Body of pancreas (tissue), 4 donors: ENCODE results near the gene TBL1XR1. TPM values are rescaled to one million over a fixed set of nuclear protein-coding genes. Genes with fewer than 3 reads are reported as not detected.

ENCODE experiments used
- ATAC-seq: fragments of 150-250 bp; one replicate; pipeline ENCODE4 v1.9.1; 2016
- DNase-seq, 4 donors: peaks; one replicate each; pipeline ENCODE4 v3.0.0-alpha.2; 2019
- H3K27ac ChIP-seq, 4 donors: fragments of 200-600 bp; sonication (generic); 1 replicate in 3 of 4; 2 replicates in 1 of 4; pipeline versions ENCODE4 v1.5.1 to v1.6.1; 2016 to 2019; ENCODE audit warnings: mild to moderate bottlenecking in 1 of 4, mixed read lengths in 1 of 4, moderate library complexity in 1 of 4
- H3K27me3 ChIP-seq, 2 donors: fragments of 200-600 bp; sonication (generic); one replicate each; pipeline ENCODE4 v1.6.0; 2016; ENCODE audit warnings: mild to moderate bottlenecking in 1 of 2
- H3K36me3 ChIP-seq, 2 donors: fragments of 200-600 bp; sonication (generic); replicated peaks in 1 of 2; 2 replicates each; pipeline ENCODE4 v1.5.1; 2016; ENCODE audit warnings: low read depth in 2 of 2; ENCODE audit not compliant: insufficient read depth in 1 of 2
- H3K4me1 ChIP-seq: fragments of 200-600 bp; sonication (generic); one replicate; pipeline ENCODE4 v1.6.0; 2016
- H3K4me3 ChIP-seq, 2 donors: fragments of 200-600 bp; sonication (generic); 1 replicate in 1 of 2; 2 replicates in 1 of 2; pipeline ENCODE4 v1.5.1; 2016 to 2019
- H3K9me3 ChIP-seq, 3 donors: fragments of 200-600 bp; sonication (generic); 1 replicate in 2 of 3; 2 replicates in 1 of 3; pipeline ENCODE4 v1.5.1; 2016
- CTCF ChIP-seq, 7 experiments: fragments of 450-650 bp in 4 of 7; fragments of 200-600 bp in 3 of 7; sonication (generic) in 3 of 7; IDR thresholded peaks; one replicate each; pipeline ENCODE4 v1.5.1; 2016 to 2019; ENCODE audit warnings: antibody characterized with exemption in 7 of 7
- POLR2A ChIP-seq, 3 donors: fragments of 450-650 bp; IDR thresholded peaks; one replicate each; pipeline ENCODE4 v1.6.1; 2016; ENCODE audit warnings: antibody characterized with exemption in 3 of 3, mild to moderate bottlenecking in 2 of 3
- WGBS, 2 donors: methylation state at CpG; one replicate each; pipeline ENCODE4 v1.1.5; 2017; 5-methylcytosine and 5-hydroxymethylcytosine counted together
- intact Hi-C: fragments of 100-400 bp; cut with DNase I; formaldehyde crosslinking; loops from one replicate; pipeline ENCODE4 v1.15.1; 2023
- total RNA-seq, 2 donors: library from RNA; depleted of rRNA; stranded (reverse); fragments of >200 nt; gene quantifications; one replicate each; pipeline ENCODE4 v1.1.0, GENCODE V29; 2016

The TBL1XR1 gene
- total RNA-seq, 2 donors from 2014 or later, result 34.3 to 57.9 TPM

- Histone ChIP-seq H3K9me3 (no peaks in the 10 kb centered on the region), H3K27me3 (no peaks in the 10 kb centered on the region), H3K36me3 (no peaks in the 10 kb centered on the region), H3K27ac (no peak overlapping the region), H3K4me3 (no peak overlapping the region), H3K4me1 (peaks cover 14% of the 10 kb centered on the region)
- TF ChIP-seq POLR2A (IDR thresholded peaks at IDR 0.05) (no peak), CTCF (IDR thresholded peaks at IDR 0.05) (no peak)
- 97% methylated on average over 6 of the region's 6 CpGs for WGBS, 2 donors
- no peak for DNase-seq
- ATAC-seq, result no peak
- intact Hi-C loops, result no loop called here
These were observed 127.6 kb downstream of the TBL1XR1 start for GRCh38 chr3:177069514-177070329.

- no peak overlapping the region for H3K4me3 ChIP-seq
- TF ChIP-seq CTCF (IDR thresholded peaks at IDR 0.05) (no peak), POLR2A (IDR thresholded peaks at IDR 0.05) (no peak)
- peaks cover 14% of the 10 kb centered on the region for H3K4me1 ChIP-seq
- WGBS, 2 donors, result 93 to 96% methylated on average over 3 of the region's 3 CpGs
- H3K9me3 ChIP-seq, result no peaks in the 10 kb centered on the region
- H3K27me3 ChIP-seq, result no peaks in the 10 kb centered on the region
- H3K27ac ChIP-seq, result no peak overlapping the region
- ATAC-seq, result no peak
- intact Hi-C loops, result no loop called here
- no peak for DNase-seq
- no peaks in the 10 kb centered on the region for H3K36me3 ChIP-seq
These were observed 128.3 kb downstream of the TBL1XR1 start for GRCh38 chr3:177068967-177069366.

- H3K27ac ChIP-seq, result no peak overlapping the region
- peaks cover 14% of the 10 kb centered on the region for H3K4me1 ChIP-seq
- TF ChIP-seq CTCF (IDR thresholded peaks at IDR 0.05), result no peak
- TF ChIP-seq POLR2A (IDR thresholded peaks at IDR 0.05), result no peak
- no peaks in the 10 kb centered on the region for H3K9me3 ChIP-seq
- ATAC-seq (no peak), DNase-seq (no peak)
- WGBS, 2 donors, result 80 to 92% methylated on average over 2 of the region's 2 CpGs
- no peaks in the 10 kb centered on the region for H3K36me3 ChIP-seq
- intact Hi-C loops, result no loop called here
- H3K27me3 ChIP-seq, result no peaks in the 10 kb centered on the region
- no peak overlapping the region for H3K4me3 ChIP-seq
These were observed 131.2 kb downstream of the TBL1XR1 start for GRCh38 chr3:177066068-177066467.

- no peak overlapping the region for H3K4me3 ChIP-seq
- WGBS, 2 donors, result 74 to 77% methylated on average over 3 of the region's 3 CpGs
- peaks cover 14% of the 10 kb centered on the region for H3K4me1 ChIP-seq
- TF ChIP-seq POLR2A (IDR thresholded peaks at IDR 0.05) (no peak), CTCF (IDR thresholded peaks at IDR 0.05) (no peak)
- no peak for ATAC-seq
- H3K27me3 ChIP-seq, result no peaks in the 10 kb centered on the region
- H3K27ac ChIP-seq, result no peak overlapping the region
- H3K36me3 ChIP-seq, result no peaks in the 10 kb centered on the region
- intact Hi-C loops, result no loop called here
- no peaks in the 10 kb centered on the region for H3K9me3 ChIP-seq
- DNase-seq, result no peak
These were observed 131.8 kb downstream of the TBL1XR1 start for GRCh38 chr3:177065285-177066033.
